CD4-positive, alpha-beta T cell treated with Interferon alpha-2 for 1 hour (primary cell): ENCODE measurements around the gene USP13.
"Not testable (repeated sequence)": the region's sequence is repeated elsewhere in the genome, so short reads cannot be mapped to it uniquely, and the experiment has no call there.

Experiments
- DNase-seq, 2 donors: peaks; one replicate each; pipeline ENCODE4 v3.0.0-alpha.2; 2020 to 2022

Gene USP13

DNA sequence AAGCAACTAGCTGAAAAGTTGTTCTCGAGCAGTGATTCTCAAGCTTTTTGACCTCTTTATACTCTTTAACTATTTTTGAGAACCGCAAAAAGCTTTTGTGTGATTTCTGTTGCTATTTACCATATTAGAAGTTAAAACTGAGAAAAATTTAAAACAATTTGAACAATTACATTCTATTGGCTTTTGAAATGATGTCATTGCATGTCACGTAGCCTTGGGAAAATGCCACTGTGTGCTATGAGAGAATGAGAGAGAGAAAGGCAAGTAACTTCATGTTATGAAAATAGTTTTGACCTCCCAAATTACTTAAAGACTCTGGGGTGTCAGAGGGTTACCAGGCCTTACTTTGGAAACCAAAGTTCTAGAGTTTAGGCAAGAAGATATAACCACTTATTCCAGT, 8.0 kb downstream of the USP13 start:
- no peak for DNase-seq

GRCh38 chr3:179661777-179662176, 8.9 kb downstream of the USP13 start:
- no peak for DNase-seq

DNA sequence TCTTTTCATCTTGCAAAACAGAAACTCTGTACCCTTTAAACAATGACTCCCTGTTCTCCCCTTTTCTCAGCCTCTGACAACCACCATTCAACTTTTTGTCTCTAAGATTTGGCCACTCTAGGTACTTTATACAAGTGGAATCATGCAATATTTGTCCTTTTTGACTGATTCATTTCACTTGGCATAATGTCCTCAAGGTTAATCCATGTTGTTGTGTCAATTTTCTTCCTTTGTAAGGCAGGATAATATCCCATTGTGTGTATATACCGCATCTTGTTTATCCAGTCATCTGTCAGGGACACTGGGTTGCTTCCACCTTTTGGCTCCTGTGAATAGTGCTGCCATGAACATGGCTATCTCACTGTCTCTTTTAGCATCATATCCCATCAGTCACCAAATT, 10.3 kb downstream of the USP13 start:
- no peak for DNase-seq

- no peak for DNase-seq
These were observed 13.2 kb downstream of the USP13 start for GRCh38 chr3:179666030-179666429.

DNA sequence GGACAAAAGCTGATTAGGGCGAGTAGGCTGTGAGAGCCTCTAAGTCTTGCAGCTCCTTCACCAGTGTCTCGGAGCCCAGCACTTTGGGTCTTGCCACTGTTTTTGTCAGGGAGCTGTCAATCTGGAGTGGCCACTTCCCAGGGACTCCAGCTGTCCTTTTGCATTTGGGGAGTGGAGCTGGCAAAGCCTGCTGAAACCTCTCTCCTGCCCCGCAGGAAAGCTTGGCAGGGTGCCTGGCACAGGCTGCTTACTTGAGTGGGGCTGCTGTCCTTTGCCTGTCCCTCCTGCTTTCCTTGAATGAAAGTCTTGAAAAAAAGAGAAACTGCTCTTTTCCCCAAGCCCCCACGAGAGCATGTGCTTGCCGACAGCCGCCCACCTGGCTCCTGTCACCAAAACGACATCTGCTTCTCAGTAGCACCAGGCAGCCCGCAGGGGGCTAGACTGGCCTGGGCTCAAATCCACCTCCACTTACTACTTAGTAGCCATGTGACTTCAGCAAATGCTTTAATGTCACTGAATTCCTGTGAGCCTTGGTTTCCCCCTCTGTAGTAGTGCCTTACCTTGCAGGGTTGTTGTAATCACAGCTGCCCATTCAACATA, 13.7 kb downstream of the USP13 start:
- DNase-seq = no peak

GRCh38 chr3:179668429-179668828, 15.6 kb downstream of the USP13 start:
- no peak for DNase-seq

DNA sequence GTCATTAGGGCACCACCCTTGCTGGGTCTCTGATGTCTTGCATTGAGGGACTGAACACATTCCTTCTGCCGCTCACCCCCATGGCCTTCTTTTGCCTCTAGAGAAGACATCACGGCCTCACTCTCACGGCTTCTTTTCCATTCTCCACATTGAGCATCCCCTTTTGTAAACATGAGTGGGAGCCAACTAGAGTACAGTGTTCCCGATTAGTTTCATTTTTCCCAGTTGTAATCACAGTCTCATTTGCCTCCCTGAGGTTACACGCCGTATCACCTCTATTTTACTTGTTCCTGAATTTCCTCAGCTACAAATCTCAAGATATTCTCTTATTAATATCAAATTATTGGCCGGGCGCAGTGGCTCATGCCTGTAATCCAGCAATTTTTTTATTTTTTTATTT, 17.5 kb downstream of the USP13 start:
- DNase-seq = no peak

- no peak for DNase-seq
These were observed 18.5 kb downstream of the USP13 start for GRCh38 chr3:179671309-179671708.

- no peak for DNase-seq
These were observed 19.0 kb downstream of the USP13 start for GRCh38 chr3:179671747-179672242.

GRCh38 chr3:179672918-179673317, 20.1 kb downstream of the USP13 start:
- no peak for DNase-seq

- DNase-seq = no peak
These were observed 20.7 kb downstream of the USP13 start for GRCh38 chr3:179673523-179673922.

- DNase-seq = no peak
These were observed 23.2 kb downstream of the USP13 start for GRCh38 chr3:179676081-179676480.

- no peak for DNase-seq
These were observed 25.0 kb downstream of the USP13 start for GRCh38 chr3:179677884-179678283.

- no peak for DNase-seq
These were observed 28.8 kb downstream of the USP13 start for GRCh38 chr3:179681492-179682263.

GRCh38 chr3:179682426-179683080, 29.7 kb downstream of the USP13 start:
- DNase-seq = no peak

DNA sequence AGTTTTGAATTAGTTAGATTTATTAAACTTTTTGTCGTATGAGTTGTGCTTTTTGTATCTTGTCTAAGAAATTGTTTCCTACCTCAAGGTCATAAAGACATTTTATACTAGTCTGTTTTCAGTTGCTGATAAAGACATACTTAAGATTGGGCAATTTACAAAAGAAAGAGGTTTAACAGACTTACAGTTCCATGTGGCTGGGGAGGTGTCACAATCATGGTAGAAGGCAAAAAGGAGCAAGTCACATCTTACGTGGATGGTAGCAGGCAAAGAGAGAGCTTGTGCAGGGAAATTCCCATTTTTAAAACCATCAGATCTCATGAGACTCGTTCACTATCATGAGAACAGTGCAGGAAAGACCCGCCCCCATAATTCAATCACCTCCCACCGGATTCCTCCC, 30.4 kb downstream of the USP13 start:
- DNase-seq = not testable (repeated sequence)

- DNase-seq = no peak
These were observed 35.2 kb downstream of the USP13 start for GRCh38 chr3:179687967-179688535.

DNA sequence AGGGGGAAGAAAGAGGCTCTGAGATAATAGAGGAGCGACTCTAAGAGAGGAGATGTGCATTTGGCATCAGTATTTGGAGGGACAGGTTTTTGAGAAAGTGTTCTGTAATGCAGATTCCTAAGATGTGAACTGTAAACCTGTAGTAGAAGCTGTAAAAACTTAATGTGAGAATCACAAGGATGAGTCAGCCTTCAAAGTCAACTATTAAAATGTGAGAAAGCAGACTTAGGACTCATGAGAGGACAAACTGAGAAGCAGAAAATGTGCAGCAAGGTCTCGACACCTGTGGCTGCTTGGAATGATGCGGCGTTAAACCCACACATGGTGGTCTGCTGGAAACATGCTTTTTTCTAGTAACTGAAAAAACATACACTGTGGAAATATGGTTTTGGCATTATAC, 36.0 kb downstream of the USP13 start:
- DNase-seq = no peak

- DNase-seq = no peak
These were observed 41.9 kb downstream of the USP13 start for GRCh38 chr3:179694731-179695130.

DNA sequence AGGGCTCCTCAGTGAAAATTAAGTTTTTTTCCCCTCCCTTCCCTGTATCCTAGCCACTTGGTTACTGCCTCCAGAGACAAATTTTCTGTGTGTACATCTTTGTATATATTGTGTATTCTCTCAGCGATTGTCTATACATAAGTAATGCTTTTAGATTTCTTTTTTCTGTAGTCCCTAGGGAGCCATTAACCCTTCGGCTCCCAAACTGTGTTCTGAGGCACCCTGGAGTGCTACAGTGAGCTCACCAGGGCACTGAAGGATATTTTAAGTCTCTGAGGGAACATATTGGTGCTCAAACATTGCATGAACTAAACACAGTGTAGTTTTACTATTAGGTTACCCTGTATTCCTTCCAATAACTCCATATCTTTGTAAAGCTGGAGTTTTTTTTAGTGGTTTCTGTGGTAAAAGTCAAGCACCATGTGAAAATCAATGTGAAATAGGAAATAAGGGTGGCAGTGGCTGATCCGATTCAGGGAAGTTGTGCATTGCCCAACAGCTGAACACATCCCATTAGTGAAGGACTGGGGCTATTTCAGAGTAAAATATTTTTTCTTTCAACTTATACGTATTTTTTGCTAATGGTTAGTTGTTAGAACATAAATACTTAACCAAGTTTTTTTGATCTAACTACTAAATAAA, 43.0 kb downstream of the USP13 start:
- no peak for DNase-seq

DNA sequence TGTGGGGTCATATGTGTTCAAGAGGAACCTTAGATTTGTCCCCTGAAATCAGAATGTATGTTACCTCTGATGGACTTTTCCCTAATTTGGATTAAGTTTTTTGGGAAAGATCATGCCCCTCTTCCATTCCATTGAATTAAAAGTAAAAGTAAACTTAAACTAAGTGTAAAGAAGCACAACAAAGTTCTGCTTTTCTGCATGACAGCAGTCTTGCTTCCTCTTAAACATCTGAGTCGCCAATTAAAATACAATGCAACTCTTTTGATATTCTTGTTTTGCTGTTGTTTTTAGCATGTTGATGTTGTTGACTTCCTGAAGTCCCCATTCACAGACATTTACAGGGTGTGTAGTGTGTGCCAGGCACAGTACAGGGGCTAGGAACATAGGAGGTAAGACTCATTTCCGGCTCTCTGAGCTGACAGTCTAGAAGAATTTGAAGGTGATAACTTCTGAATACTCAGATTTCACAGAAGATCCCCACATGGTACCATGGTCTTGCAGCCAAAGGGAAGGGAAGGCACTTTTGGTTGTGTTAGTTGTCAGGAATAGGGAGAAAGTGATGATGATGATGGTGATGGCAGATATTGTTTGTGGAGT, 45.0 kb downstream of the USP13 start:
- DNase-seq = no peak

DNA sequence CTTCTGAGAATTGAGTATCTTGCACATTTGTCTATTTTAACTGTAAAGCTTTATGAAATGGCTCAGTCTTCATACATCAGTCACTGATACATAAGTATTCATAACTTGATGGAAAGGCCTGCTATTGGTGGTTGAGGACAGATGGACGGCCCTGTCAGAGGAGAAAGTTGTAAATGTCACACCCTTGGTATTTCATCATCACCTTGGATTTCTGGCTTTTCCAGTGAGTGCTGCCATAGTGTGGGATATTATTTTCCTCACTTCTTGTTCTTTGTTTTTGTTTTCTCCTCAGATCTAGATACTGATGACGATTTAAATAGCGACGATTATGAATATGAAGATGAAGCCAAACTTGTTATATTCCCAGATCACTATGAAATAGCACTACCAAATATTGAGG, 47.9 kb downstream of the USP13 start:
- DNase-seq = no peak
